Measurements from ENCODE around the gene FMNL2. TPM values are rescaled to one million over a fixed set of nuclear protein-coding genes. Genes with fewer than 3 reads are reported as not detected.

FMNL2 gene
- total RNA-seq, 1 experiment from 2014 or later = 33.6 TPM

GRCh38 chr2:152393377-152393776 is 58.4 kb downstream of the FMNL2 start:
- H3K27me3 Mint-ChIP-seq (ENCODE audit: low read depth) = no peaks in the 10 kb centered on the region
- H2AFZ ChIP-seq (ENCODE audit: low read length) = no peak overlapping the region
- no CpG with 5 or more reads among the region's 1 CpG for WGBS (ENCODE audit: extremely low coverage, insufficient read length, low lambda C conversion rate)
- DNase-seq = no peak
- H2BK15ac ChIP-seq (ENCODE audit: low read depth, low read length) = no peak overlapping the region
- H3K18ac ChIP-seq (ENCODE audit: insufficient read length, low read depth, low read length) = no peak overlapping the region
- peaks cover 38 to 59% of the 10 kb centered on the region in 2 experiments for H3K4me1 Mint-ChIP-seq
- no peak overlapping the region for H3K14ac ChIP-seq (ENCODE audit: insufficient read depth, low read length)
- H3K27ac ChIP-seq (ENCODE audit: insufficient read length, low read depth, low read length) = no peak overlapping the region
- no peaks in the 10 kb centered on the region for H3K27me3 ChIP-seq (ENCODE audit: insufficient read depth, low read length)
- no peaks in the 10 kb centered on the region for H3K23me2 ChIP-seq (ENCODE audit: insufficient read length, low read depth, low read length, poor library complexity, severe bottlenecking)
- peaks cover 4% of the 10 kb centered on the region; the same call in 1 of the 2 replicates for H3K79me2 ChIP-seq (ENCODE audit: insufficient read depth, low read length)
- no peak overlapping the region for H2BK120ac ChIP-seq (ENCODE audit: low read depth, low read length, poor library complexity, severe bottlenecking)
- H3K4me1 ChIP-seq (ENCODE audit: insufficient read depth, low read length) = peaks cover 5% of the 10 kb centered on the region; the same call in 1 of the 2 replicates
- H3K4ac ChIP-seq (ENCODE audit: low read depth, low read length) = no peak overlapping the region
- peaks cover 9% of the 10 kb centered on the region for H3K79me1 ChIP-seq (ENCODE audit: insufficient read depth, low read depth, low read length, poor library complexity, severe bottlenecking)
- no peak overlapping the region for H3T11ph ChIP-seq (ENCODE audit: low read length)
- TF ChIP-seq CTCF (conservative IDR thresholded peaks at IDR 0.05) = no peak
- H3K9ac ChIP-seq (ENCODE audit: extremely low read depth, insufficient read length, low read length) = no peak overlapping the region
- no peak overlapping the region for H4K91ac ChIP-seq (ENCODE audit: insufficient read length, low read depth, low read length)
- H2BK5ac ChIP-seq (ENCODE audit: insufficient read length, low read length) = no peak overlapping the region
- no peaks in the 10 kb centered on the region for H4K20me1 ChIP-seq (ENCODE audit: control insufficient read depth, insufficient read depth, insufficient read length)
- no peak overlapping the region for H4K5ac ChIP-seq (ENCODE audit: insufficient read length, low read depth, low read length)
- H2AK5ac ChIP-seq (ENCODE audit: insufficient read length, low read length) = no peak overlapping the region
- H3K36me3 Mint-ChIP-seq (ENCODE audit: insufficient read depth in 1 of 3, low read depth in 3 of 3) = peaks cover 9 to 11% (median 10%) of the 10 kb centered on the region in 3 experiments
- H3K4me2 ChIP-seq (ENCODE audit: insufficient read depth, insufficient read length, low read length) = no peak overlapping the region
- no peak overlapping the region for H3K56ac ChIP-seq (ENCODE audit: insufficient read length, low read depth, low read length)
- no peak overlapping the region for H2BK20ac ChIP-seq (ENCODE audit: low read depth, low read length, poor library complexity, severe bottlenecking)
- H3K27ac Mint-ChIP-seq = peak overlapping the region in 1 of 3 experiments; percentile 1; a peak in 1 of 7 replicates
- no peak overlapping the region for H3K4me3 Mint-ChIP-seq
- H4K8ac ChIP-seq (replicated peaks; ENCODE audit: insufficient read length, low read depth, low read length) = no peak overlapping the region
- no peaks in the 10 kb centered on the region for H3K9me3 ChIP-seq (ENCODE audit: control insufficient read depth, low read depth, low read length)
- H3K9me3 Mint-ChIP-seq = no peaks in the 10 kb centered on the region; a peak in 1 of 5 replicates
- no peak overlapping the region for H3K23ac ChIP-seq (ENCODE audit: insufficient read length, low read depth, low read length)
- no peak overlapping the region for H2BK12ac ChIP-seq (ENCODE audit: insufficient read length, low read depth, low read length)

All from H9 (cell line).